ENCODE results near the gene ZFPM1.
"Not testable (repeated sequence)": the region's sequence is repeated elsewhere in the genome, so short reads cannot be mapped to it uniquely, and the experiment has no call there.

Gene ZFPM1

DNA sequence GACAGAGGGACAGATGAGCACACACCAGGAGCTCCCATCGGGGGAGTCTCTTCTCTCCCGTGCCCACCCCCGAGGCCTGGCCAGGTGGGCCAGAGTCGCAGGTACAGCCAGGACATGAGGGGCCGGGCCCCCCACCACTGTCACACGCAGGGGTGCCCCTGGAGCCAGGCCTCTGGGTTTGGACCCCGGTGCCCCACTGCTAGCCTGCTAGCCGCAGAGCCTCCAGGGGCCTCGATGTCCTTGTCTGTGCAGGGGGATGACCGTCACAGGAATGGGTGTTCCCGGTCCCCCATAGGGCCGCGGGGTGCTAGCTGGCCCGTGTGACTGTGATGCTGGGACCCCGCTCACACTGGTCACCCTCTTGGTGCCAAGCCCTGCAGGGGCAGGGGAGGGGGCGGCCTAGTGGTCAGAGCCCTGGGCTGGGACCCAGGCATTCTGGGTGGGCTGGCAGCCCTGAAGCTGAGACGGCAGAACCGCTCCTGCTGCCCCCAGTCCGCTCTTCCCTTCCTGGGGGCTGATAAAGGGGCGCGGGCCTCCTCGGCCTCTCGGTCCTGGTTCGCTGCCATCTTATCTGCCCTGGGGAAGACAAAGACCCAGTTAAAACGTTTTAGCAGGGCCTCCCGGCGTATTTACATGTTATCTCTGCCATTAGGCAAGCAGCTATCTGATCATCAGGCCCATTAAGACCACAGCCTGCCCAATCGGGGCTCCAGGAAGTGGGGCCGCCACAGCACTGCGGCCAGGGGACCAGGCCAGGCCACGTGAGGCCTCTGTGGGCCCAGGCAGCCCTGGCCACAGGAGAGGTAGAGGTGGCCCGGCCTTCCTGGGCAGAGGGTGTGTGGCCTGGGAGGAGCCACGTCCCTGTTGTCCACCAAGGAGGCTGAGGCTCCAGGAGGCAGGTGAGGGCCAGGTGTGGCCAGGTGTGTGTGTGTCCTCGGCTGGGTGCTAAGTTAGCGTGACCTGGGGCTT lies 59.9 kb downstream of the ZFPM1 start:
- DNase-seq (ENCODE audit: low spot score): no peak

DNA sequence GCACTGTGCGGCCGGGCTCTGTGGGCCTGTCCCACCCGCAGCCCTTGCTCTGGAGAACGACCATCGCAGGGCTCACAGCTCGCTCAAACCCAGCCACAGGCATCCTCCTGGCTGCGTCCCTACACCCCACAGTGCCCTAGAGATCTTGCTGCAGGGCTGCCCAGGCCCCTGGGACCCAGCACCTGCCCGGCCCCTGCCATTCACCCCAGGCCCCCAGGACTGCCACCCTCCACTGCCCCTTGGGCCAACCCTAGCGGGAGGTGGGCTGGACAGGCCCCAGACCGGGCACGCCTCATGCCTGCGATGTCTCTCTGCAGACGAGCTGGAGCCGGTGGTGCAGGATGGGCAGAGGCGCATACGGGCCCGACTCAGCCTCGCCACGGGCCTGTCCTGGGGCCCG lies 61.0 kb downstream of the ZFPM1 start:
- DNase-seq (ENCODE audit: low spot score): no peak

DNA sequence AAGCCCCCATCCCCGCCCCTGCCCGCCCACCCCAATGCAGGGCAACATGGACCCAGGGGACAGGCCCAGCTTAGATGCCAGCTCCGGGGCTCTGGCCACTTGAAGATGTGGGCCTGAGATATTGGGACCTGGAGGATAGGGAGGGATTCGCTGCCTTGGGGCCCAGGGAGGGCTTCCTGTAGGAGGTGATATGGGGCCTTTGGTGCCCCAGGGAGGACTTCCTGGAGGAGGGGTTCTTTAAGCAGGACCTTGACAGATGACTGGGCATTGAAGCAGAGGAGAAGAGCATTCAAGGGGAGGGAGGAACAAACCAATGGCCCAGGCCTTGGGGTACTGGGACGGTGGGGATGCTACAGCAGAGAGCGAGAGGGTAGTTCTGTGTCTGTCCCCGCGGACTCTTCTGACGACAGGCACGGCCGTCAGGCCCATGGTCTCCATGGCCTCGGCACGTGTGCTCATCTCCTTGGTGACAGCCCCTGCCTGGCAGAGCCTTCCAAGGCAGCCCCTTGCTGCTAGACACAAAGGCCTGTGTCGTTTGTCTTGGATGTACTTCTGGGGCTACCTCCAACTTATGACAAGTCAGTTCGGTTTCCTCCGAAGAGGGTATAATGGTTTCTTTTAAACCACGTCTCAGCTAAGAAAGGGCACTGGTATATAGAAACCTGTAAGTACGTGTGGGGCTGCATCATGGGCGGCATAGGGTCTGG lies 61.6 kb downstream of the ZFPM1 start:
- no peak for DNase-seq (ENCODE audit: low spot score)

DNA sequence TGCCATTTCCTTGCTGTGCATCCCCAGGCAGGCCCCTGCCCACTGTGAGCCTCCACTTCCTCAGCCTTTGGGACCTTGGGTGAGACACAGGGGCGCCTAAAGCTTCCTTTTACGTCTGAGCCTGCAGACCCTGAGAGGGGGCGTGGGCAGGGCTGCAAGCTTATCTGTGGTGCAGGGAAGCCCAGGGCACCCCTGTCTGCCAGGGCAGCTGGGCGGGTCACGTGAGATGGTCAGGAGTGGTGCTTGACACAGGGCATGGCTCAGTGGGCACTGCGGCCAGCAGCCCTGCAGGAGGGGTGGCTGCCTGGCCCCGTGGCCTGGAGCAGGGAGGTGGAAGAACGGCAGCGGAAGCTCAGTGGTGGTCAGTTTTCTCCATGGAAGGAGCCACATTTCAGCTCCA lies 62.3 kb downstream of the ZFPM1 start:
- no peak for DNase-seq (ENCODE audit: low spot score)

DNA sequence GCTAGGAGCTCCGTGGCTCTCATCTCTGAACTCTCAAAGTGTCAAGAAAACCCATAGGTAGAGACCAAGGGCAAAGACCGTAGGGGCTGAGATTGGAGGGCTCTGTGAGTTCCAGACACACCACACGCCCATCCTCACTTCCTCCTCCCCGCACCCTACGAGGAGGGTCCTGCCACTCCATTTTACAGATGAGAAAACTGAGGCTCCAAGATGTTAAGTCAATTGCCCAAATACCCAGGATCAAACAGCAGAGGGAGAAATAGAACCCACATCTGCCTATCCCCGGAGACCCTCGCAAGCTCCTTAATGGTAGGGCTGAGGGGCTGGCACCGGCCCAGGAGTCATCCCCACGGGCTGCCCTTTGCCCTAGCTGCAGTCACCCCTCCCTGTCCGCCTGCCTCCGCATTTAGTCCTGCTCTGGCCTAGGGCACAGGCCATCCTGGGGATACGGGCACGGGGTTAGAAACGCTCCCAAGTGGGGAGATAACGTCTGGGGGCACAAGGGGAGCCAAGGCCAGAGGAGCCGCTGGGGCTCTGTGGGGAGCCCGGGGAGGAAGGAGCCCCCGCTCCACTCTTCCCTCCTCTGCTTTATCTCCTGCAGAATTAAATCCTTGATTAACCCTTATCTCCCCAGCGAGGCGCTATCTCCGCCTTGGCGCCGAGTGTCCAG lies 63.0 kb downstream of the ZFPM1 start:
- DNase-seq (ENCODE audit: low spot score): no peak

DNA sequence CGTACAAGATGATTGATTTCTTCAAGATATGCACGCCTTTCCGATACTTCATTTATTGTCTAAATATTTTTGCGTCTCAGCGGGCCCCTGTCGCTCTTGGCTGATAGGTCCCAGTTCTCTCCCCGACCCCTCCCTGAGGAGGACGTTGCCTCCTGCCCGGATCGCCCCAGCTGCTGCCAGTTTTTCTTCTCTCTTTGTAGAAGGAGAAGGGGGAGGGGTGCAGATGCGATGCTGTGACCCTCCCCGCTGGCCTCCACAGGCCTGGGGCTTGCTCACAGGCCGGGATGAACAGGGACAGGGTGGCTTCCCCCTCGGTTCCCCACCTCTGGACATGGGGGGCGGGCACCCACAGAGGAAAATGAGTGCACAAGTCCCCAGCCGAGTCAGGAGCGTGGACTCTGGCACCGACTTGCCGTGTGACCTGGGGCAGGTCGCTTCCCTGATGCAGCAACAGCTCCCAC lies 63.6 kb downstream of the ZFPM1 start:
- no peak for DNase-seq (ENCODE audit: low spot score)

DNA sequence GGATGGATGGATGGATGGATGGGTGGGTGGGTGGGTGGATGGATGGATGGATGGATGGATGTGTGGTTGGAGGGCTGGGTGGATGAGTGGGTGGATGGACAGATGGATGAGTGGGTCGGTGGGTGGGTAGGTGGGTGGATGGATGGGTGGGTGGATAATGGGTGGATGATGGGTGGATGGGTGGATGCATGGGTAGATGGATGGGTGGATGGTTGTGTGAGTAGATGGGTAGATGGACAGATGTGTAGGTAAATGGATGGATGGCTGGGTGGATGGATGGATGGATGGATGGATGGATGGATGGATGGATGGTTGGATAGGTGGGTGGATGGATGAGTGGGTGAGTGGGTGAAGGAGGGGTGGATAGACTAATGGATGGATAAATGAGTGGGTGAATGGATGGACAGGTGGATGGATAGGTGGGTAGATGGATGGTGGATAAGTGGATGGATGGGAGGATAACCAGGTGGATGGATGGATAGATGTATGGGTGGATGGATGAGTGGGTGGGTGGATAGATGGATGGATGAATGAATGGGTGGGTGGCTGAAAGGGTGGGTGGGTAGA lies 64.2 kb downstream of the ZFPM1 start:
- DNase-seq (ENCODE audit: low spot score): not testable (repeated sequence)

DNA sequence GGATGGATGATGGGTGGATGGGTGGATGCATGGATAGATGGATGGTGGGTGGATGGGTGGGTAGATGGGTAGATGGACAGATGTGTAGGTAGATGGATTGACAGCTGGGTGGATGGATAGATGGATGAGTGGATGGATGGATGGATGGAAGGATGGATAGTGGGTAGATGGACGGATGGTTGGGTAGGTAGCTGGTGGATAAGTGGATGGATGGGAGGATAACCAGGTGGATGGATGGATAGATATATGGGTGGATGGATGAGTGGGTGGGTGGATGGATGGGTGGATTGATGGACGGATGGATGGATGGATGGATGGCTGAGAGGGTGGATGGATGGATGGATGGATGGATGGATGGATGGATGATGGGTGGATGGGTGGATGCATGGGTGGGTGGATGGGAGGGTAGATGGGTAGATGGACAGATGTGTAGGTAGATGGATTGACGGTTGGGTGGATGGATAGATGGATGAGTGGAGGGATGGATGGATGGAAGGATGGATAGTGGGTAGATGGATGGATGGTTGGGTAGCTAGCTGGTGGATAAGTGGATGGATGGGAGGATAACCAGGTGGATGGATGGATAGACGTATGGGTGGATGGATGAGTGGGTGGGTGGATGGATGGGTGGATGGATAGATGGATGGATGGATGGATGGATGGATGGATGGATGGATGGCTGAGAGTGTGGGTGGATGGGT lies 65.5 kb downstream of the ZFPM1 start:
- not testable (repeated sequence) for DNase-seq (ENCODE audit: low spot score)

DNA sequence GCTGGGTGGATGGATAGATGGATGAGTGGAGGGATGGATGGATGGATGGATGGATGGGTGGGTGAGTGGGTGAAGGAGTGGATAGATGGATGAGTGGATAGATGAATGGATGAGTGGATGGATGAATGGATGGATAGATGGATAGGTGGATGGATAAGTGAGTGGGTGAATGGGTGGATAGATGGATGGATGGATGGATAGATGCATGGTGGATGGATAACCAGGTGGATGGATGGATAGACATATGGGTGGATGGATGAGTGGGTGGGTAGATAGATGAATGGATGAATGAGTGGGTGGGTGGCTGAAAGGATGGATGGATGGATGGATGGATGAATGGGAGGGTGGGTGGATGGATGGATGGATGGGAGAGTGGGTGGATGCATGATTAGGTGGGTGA lies 66.2 kb downstream of the ZFPM1 start:
- DNase-seq (ENCODE audit: low spot score): no peak

DNA sequence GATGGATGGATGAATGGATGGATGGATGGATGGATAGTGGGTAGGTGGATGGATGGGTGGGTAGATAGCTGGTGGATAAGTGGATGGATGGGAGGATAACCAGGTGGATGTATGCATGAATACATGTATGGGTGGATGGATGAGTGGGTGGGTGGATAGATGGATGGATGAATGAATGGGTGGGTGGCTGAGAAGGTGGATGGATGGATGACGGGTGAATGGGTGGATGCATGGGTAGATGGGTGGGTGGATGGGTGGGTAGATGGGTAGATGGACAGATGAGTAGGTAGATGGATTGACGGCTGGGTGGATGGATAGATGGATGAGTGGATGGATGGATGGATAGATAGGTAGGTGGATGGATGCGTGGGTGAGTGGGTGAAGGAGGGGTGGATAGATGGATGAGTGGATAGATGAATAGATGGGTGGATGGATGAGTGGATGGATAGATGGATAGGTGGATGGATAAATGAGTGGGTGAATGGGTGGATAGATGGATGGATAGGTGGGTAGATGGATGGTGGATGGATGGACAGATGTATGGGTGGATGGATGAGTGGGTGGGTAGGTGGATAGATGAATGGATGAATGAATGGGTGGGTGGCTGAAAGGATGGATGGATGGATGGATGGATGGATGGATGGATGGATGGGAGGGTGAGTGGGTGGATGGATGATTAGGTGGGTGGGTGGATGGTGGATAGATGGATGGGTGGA lies 67.0 kb downstream of the ZFPM1 start:
- no peak for DNase-seq (ENCODE audit: low spot score)

DNA sequence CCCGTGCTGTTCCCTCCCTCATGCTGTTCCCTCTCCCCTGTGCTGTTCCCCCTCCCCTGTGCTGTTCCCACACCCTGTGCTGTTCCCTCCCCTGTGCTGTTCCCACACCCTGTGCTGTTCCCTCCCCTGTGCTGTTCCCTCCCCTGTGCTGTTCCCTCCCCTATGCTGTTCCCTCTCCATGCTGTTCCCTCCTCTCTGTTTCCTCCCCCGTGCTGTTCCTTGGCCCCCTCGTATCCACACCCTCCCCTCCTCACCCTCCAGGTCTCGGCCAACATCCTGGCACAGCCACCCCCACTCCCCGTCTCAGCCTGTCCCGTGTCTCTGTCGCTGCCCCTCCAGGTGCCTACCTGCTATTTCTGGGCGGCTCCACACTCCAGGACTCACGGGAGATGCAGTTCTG lies 68.6 kb downstream of the ZFPM1 start:
- DNase-seq (ENCODE audit: low spot score): no peak

DNA sequence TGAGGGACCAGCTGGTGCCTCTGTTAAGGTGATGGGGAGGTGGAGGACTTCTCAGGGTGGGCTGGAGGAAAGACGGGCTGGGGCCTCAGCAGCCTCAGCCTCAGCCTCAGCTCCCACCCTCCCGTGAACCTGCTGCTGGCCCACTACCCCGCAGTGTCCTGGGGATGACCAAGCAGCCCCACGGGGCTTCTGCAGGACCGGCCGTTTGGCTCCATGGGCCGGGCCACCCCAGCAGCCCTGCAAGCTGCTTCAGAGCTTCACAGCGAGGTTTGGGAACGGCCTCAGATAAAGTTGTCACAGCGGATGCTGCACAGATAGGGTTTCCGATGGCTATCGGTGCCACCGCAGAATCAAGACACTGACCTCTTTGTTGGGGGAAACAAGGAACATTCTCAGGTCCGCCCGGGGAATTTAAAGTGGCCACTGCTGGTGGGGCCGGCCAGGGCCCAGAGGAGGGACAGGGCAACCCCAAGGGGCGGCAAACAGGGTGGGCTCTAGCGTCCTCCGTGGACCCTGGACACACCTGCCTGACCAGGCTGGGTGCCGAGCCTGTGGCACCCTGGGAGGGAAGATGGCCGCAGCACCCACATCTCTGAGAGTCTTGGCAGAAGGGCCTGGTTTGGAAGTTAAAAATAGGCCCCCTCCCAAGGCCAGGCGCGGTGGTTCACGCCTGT lies 69.3 kb downstream of the ZFPM1 start:
- DNase-seq (ENCODE audit: low spot score): no peak

DNA sequence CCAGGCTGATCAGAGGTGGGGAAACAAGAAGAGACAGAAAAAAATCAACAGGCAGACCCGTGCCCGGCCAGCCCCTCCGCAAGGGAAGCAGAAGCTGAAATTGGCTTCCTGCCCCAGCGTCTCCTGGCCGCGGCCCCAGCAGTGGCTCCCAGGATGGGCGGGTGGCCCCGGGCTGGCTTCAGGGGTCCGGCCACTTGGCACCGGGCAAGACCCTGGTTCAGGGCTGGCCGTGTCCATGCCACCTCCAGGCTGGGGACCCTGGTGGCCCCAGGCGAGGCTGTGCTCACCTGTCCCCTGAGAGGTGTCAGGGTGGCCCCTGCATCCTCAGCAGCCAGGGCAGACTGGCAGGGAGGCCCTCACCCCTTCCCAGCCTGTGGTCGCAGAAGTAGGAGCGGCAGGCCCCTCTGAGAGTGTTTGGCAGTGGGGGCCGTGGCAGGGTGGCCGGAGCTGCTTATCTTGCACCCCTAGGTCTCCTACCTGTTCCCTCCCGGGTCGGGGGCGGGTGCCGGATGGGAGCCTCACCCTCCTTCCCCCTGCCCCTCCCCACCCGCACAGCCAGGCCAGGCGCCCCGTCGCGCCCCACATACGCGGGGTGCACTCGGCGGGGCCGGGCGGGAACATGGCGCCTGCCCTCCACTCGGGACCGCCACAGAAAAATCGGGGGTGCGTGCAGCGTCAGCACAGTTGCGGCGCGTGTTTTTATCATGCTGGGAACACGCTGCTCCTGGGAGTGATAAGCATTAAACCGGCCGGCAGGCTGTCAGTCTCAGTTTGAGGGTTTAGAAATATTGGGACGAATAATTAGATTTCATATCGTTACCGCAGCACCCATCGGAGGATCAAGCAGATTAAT lies 70.5 kb downstream of the ZFPM1 start:
- DNase-seq (ENCODE audit: low spot score): no peak

DNA sequence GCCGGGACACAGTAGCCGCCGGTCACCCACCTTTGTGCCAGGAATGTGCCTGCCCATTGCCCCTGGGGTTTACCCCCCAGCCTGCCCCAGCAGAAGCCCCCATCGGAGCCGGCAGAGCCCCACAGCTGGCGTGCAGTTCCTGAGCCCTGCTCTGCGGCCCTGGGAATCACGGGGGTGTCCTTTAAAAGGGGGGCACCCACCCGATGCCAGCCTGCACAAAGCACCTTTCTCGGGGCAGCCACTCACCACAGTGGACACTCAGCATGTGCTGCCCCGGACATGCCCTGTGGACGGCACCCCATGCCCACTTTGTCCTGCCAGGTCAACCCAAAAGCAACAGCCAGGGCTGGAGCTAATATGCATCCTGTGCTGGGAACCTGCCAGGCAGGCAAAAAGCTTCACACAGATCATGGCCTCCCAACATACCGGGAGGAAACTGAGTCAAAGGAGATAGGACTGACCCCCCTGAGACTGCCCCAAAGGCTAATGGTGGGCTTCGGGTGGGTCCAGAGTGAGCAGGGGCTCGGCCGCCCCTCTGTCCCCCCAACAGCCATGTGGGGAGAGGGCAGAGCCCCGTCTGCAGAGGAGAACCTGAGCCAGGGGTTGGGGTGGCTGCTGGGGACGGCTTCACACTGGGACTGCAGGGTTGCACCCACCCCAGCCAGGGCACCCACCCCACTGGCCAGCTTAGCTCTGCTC lies 71.3 kb downstream of the ZFPM1 start:
- no peak for DNase-seq (ENCODE audit: low spot score)

DNA sequence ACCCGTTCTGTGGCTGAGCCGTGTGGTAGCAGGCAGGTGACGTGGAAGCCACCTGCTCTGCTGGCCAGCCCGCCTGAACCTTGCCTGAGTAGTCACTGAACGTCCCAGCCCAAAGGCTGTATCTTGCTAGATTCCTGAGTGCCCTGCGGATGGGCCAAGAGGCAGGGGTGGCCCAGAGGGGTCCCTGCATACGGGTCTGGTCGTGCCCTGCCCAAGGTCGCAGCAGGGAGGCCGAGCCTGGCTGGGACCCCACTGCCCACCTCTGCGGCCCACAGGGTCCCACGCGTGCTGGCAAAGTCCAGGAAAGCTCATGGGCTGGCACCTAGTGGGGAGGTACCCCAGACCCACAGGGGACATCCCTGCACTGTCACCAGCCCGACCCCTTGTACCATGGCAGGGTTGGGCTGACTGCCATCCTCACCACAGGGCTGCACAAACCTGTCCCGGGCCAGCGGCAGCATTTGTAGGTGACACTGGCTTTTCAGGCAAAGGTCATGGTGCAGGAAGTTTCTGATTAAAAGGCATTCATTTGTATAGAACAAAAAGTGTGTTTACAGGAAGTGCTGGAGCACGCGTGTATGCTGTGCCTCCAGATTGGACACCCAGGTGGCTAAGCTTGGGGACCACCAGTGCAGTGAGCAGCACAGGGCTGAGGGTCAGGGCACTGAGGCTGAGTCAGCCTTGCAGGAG lies 72.0 kb downstream of the ZFPM1 start:
- no peak for DNase-seq (ENCODE audit: low spot score)

DNA sequence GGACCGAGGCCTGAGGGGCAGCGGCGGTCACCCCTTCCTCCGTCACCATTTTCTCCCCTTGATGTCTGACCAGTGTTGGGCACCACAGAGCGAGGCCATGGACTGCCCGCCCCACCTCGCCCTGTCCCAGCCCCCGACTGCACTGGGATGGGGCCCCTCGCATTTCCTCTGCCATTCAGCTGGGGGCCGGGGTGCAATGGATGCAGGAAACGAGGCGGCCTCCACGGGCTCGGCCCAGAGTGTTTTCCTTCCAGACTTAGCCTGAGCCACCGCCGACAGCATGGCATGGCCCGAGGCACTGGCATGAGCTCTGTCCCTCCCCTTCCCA lies 72.5 kb downstream of the ZFPM1 start:
- no peak for DNase-seq (ENCODE audit: low spot score)

DNA sequence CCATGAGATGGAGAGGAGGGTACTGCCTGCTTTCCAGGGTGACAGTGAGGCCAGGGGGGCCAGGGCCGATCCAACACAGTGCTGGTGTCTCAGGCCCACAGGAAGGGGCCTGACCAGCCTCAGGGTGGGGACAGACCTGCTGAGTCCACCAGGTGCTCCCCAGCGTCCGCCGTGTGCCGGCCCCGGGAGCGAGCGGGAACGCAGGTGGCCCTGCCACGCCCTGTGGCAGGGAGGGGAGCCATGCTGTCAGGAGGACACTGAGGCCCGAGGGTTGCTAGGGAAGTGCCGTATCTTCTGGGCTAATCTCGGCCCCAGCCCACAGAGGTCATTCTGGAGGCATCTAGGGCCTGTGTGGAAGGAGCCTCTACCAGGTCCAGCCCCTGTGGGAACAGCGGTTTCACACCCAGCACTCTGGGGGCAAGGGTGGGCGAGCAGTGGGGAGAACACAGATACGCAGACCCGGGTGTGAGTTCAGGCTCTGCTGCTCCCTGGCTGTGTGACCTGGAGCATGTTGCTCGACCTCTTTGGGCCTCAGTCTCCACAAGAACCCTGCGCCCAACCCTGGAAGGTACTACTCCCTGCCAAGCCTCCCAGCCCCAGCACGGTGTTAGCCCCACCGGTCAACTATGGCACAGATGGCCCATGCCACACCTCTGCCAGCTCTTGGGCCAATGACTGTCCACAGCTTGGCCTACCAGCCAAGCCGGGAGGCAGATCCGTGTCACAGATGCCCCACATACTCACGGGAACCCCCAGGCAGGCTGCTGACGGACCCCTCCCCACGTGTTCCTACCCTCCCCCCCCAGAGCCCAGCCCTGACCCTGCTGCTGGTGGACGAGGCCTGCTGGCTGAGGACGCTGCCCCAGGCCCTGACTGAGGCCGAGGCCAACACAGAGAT lies 73.2 kb downstream of the ZFPM1 start:
- DNase-seq (ENCODE audit: low spot score): no peak

DNA sequence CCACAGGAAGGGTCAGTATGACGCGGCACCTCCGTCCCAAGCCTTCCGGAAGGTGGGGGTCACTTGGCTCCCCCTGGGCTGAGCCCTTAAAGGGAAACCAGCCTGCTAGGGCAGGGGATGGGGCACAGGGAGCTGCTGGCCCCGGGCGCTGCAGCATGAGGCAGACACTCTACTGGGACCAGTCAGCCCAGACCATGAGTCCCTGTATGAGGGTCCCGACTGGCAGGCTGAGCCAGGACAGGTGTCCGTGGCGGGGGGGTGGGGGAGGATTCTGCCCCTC lies 73.8 kb downstream of the ZFPM1 start:
- DNase-seq (ENCODE audit: low spot score): no peak
